DOHH2 (cell line): ENCODE measurements around the gene PGBD5.

Source experiments
- H3F3A ChIP-seq: fragments of 200-600 bp; sonication (generic), shearing (Covaris generic); 2 replicates; pipeline ENCODE4 v1.6.0; 2016; ENCODE audit warnings: antibody characterized with exemption, mild to moderate bottlenecking; ENCODE audit not compliant: control insufficient read depth, insufficient read depth
- H3K27ac ChIP-seq: fragments of 200-600 bp; sonication (generic); 2 replicates; pipeline ENCODE4 v1.5.1; 2014; ENCODE audit warnings: low read depth, mild to moderate bottlenecking, low read length, moderate library complexity
- H3K27me3 ChIP-seq: fragments of 200-600 bp; sonication (generic); 2 replicates; pipeline ENCODE4 v1.6.1; 2014; ENCODE audit warnings: mild to moderate bottlenecking, low read length, mixed read lengths; ENCODE audit not compliant: control insufficient read depth
- H3K36me3 ChIP-seq: fragments of 200-600 bp; sonication (generic); 2 replicates; pipeline ENCODE4 v1.6.1; 2014; ENCODE audit warnings: mild to moderate bottlenecking, low read length, moderate library complexity, mixed read lengths; ENCODE audit not compliant: control insufficient read depth
- H3K4me1 ChIP-seq: fragments of 200-600 bp; sonication (generic); 2 replicates; pipeline ENCODE4 v1.6.1; 2014; ENCODE audit warnings: mild to moderate bottlenecking, low read length, mixed read lengths; ENCODE audit not compliant: control insufficient read depth
- H3K4me2 ChIP-seq: fragments of 200-600 bp; sonication (generic); 2 replicates; pipeline ENCODE4 v1.6.0; 2014; ENCODE audit warnings: mild to moderate bottlenecking, low read length, moderate library complexity
- H3K4me3 ChIP-seq: fragments of 200-600 bp; sonication (generic); 2 replicates; pipeline ENCODE4 v1.5.1; 2014; ENCODE audit warnings: mild to moderate bottlenecking, low read length, mixed read lengths
- H3K79me2 ChIP-seq: fragments of 200-600 bp; sonication (generic); 2 replicates; pipeline ENCODE4 v1.6.1; 2014; ENCODE audit warnings: mild to moderate bottlenecking, low read length, mixed read lengths; ENCODE audit not compliant: control insufficient read depth
- H3K9me2 ChIP-seq: fragments of 200-600 bp; sonication (generic); replicated peaks from 2 replicates; pipeline ENCODE4 v1.6.1; 2014; ENCODE audit warnings: mild to moderate bottlenecking, low read length, mixed read lengths; ENCODE audit not compliant: control insufficient read depth
- H3K9me3 ChIP-seq: fragments of 200-600 bp; sonication (generic); 2 replicates; pipeline ENCODE4 v1.6.1; 2014; ENCODE audit warnings: antibody characterized with exemption, low read length, mixed read lengths; ENCODE audit not compliant: control insufficient read depth, insufficient read depth
- H4K20me1 ChIP-seq: fragments of 200-600 bp; sonication (generic); 2 replicates; pipeline ENCODE4 v1.6.0; 2014; ENCODE audit warnings: low read depth, mild to moderate bottlenecking, antibody characterized with exemption, low read length, moderate library complexity; ENCODE audit not compliant: control insufficient read depth, insufficient read depth
- EZH2phosphoT487 ChIP-seq: fragments of 200-600 bp; sonication (generic); IDR thresholded peaks from 2 replicates; pipeline ENCODE4 v1.6.1; 2017; ENCODE audit warnings: borderline replicate concordance, mild to moderate bottlenecking, antibody characterized with exemption, low read length, moderate library complexity, mixed read lengths
- TF ChIP-seq, protein P1 (sequence below): fragments of 200-600 bp; sonication (generic); IDR thresholded peaks from one replicate; pipeline ENCODE4 v1.5.1; 2014; ENCODE audit warnings: antibody characterized with exemption, mild to moderate bottlenecking, low read depth, low read length; ENCODE audit not compliant: poor library complexity, severe bottlenecking

Gene PGBD5

DNA sequence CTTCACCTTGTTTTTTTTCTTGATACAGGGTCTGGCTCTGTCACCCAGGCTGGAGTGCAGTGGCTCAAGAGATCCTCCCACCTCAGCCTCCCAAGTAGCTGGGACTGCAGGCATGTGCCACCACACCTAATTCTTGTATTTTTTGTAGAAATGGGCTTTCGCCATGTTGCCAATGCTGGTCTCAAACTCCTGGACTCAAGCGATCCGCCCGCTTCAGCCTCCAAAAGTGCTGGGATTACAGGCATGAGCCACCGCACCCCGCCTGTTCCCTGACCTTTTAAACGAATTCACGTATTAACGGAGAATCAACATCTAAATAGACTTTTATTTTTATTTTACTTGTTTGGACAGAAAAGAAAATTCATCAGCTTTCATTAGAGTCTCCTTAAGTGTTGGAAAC lies 104.8 kb downstream of the PGBD5 start:
- H3K79me2 ChIP-seq, result no peaks in the 10 kb centered on the region
- H3K4me3 ChIP-seq, result no peak overlapping the region
- no peaks in the 10 kb centered on the region for H3K4me1 ChIP-seq
- H3K9me3 ChIP-seq, result no peaks in the 10 kb centered on the region
- H4K20me1 ChIP-seq, result no peaks in the 10 kb centered on the region
- no peaks in the 10 kb centered on the region for H3K36me3 ChIP-seq
- H3K27me3 ChIP-seq, result no peaks in the 10 kb centered on the region
- TF ChIP-seq EZH2phosphoT487, result no peak
- TF ChIP-seq, protein P1, sequence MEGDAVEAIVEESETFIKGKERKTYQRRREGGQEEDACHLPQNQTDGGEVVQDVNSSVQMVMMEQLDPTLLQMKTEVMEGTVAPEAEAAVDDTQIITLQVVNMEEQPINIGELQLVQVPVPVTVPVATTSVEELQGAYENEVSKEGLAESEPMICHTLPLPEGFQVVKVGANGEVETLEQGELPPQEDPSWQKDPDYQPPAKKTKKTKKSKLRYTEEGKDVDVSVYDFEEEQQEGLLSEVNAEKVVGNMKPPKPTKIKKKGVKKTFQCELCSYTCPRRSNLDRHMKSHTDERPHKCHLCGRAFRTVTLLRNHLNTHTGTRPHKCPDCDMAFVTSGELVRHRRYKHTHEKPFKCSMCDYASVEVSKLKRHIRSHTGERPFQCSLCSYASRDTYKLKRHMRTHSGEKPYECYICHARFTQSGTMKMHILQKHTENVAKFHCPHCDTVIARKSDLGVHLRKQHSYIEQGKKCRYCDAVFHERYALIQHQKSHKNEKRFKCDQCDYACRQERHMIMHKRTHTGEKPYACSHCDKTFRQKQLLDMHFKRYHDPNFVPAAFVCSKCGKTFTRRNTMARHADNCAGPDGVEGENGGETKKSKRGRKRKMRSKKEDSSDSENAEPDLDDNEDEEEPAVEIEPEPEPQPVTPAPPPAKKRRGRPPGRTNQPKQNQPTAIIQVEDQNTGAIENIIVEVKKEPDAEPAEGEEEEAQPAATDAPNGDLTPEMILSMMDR, result no peak
- no peaks in the 10 kb centered on the region for H3K9me2 ChIP-seq
- no peak overlapping the region for H3K4me2 ChIP-seq
- no peak overlapping the region for H3K27ac ChIP-seq
- no peaks in the 10 kb centered on the region for H3F3A ChIP-seq

DNA sequence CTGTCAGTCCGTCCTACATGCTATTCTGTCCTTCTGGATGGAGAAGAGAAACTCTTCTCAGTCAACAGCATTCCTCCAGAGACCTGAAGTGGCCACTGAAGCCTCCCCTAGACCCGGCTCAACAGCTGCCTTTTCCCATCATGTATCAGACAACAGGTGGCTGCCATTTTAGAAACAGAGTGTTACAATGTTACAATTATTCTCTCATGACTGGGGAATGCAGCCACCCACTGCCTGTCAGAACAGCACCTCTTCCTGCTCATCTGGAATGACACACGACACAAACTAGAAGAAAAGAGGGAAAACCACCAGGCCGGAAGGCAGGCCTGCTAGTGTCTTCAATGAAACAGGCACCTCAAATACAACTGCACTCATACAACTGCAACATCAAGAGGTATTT lies 105.3 kb downstream of the PGBD5 start:
- no peak overlapping the region for H3K4me3 ChIP-seq
- H3K4me1 ChIP-seq, result no peaks in the 10 kb centered on the region
- H3K9me2 ChIP-seq, result no peaks in the 10 kb centered on the region
- no peak for TF ChIP-seq EZH2phosphoT487
- TF ChIP-seq, protein P1, result no peak
- H3K27me3 ChIP-seq, result no peaks in the 10 kb centered on the region
- no peaks in the 10 kb centered on the region for H3K36me3 ChIP-seq
- H4K20me1 ChIP-seq, result no peaks in the 10 kb centered on the region
- H3K4me2 ChIP-seq, result no peak overlapping the region
- no peaks in the 10 kb centered on the region for H3K9me3 ChIP-seq
- H3K79me2 ChIP-seq, result no peaks in the 10 kb centered on the region
- H3K27ac ChIP-seq, result no peak overlapping the region
- no peaks in the 10 kb centered on the region for H3F3A ChIP-seq

DNA sequence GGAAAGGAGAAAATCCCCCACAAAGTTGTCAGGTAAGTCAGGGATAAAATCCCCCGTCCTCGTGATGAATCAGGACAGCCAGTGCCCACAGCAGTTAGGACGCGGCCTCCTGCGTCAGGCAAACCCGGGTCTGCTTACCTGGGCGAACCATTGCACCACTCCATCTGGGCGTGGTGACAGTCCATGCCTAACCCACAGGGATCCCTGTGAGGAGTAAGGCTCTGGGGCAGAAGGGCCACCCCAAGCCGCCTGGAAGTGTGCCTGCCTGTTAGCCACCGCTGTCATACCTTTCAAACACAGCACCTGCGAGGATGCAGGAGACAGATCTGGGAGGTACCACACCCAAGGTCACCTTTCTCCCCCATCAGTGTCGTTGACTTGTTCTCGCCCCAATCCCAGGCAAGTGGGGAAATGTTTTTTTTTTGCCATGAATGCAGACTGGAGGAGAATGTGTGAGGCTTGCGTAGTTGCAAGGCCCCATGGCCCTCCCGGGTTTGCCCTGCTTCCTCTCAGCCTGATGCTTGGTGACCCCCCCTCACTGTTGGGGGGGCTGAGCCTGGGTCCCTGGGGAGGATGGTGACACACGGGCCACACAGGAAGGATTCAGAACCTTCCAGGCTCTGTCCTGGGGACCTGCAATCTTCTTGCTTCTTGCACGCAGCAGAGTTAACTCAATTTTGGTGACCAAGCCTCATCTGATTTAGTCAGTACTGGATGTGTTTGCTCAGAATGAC lies 107.0 kb downstream of the PGBD5 start:
- TF ChIP-seq EZH2phosphoT487, result no peak
- TF ChIP-seq, protein P1, result no peak
- no peaks in the 10 kb centered on the region for H3K27me3 ChIP-seq

More for the DNA sequence above, 107.0 kb downstream of the PGBD5 start:
- Histone ChIP-seq H3K9me3 (no peaks in the 10 kb centered on the region), H3K4me1 (no peaks in the 10 kb centered on the region), H3K4me2 (no peak overlapping the region), H3K27ac (no peak overlapping the region), H3K36me3 (no peaks in the 10 kb centered on the region), H3F3A (no peaks in the 10 kb centered on the region), H3K9me2 (no peaks in the 10 kb centered on the region), H3K79me2 (no peaks in the 10 kb centered on the region), H3K4me3 (no peak overlapping the region), H4K20me1 (no peaks in the 10 kb centered on the region)
